ENCODE results near the gene MAVS. TPM values are rescaled to one million over a fixed set of nuclear protein-coding genes. Genes with fewer than 3 reads are reported as not detected.
A peak's percentile ranks its signal among the peaks of the same experiment; 100 is the strongest.

Gene MAVS
- polyA plus RNA-seq, 1 of the 3 experiments (the other 2 are of a cell fraction): 9.1 TPM

- Histone ChIP-seq H4K20me1 (ENCODE audit: insufficient read depth) (no peaks in the 10 kb centered on the region), H3K4me2 (no peak overlapping the region), H3K27ac (ENCODE audit: low read depth in 2 of 2, low read length in 1 of 2) (peak overlapping the region in 1 of 2 experiments; percentile 65; a peak in 2 of 4 replicates), H3K27me3 (ENCODE audit: insufficient read depth) (no peaks in the 10 kb centered on the region), H3K79me2 (ENCODE audit: insufficient read depth) (peaks cover 49% of the 10 kb centered on the region), H2AFZ (ENCODE audit: low read depth) (no peak overlapping the region), H3K9me3 (no peaks in the 10 kb centered on the region), H3K9me2 (no peaks in the 10 kb centered on the region), H3F3A (replicated peaks; ENCODE audit: insufficient read depth) (peaks cover 8% of the 10 kb centered on the region), H3K9ac (no peak overlapping the region), H3K36me3 (replicated peaks in 1 of 2; ENCODE audit: control insufficient read depth in 1 of 2, insufficient read depth in 2 of 2, low read length in 1 of 2) (peaks cover 26 to 48% of the 10 kb centered on the region in 2 experiments), H3K4me1 (ENCODE audit: control insufficient read depth in 1 of 2, insufficient read depth in 2 of 2, low read depth in 1 of 2, low read length in 1 of 2) (peaks cover 17 to 41% of the 10 kb centered on the region in 2 experiments; a peak in 3 of 4 replicates), H3K4me3 (ENCODE audit: low read depth in 2 of 2, low read length in 1 of 2) (no peak overlapping the region)
- WGBS (ENCODE audit: low lambda C conversion rate): 98% methylated on average over 17 of the region's 18 CpGs
- TF ChIP-seq TEAD4 (IDR thresholded peaks at IDR 0.05; ENCODE audit: borderline replicate concordance, insufficient read depth) (no peak), NFIC (IDR thresholded peaks at IDR 0.05; ENCODE audit: borderline replicate concordance) (no peak), RAD21 (IDR thresholded peaks at IDR 0.05; ENCODE audit: low read length) (no peak), SIN3A (IDR thresholded peaks at IDR 0.05; ENCODE audit: borderline replicate concordance, low read depth, low read length) (no peak), REST (IDR thresholded peaks at IDR 0.05; ENCODE audit: low read depth, low read length) (no peak), USF2 (IDR thresholded peaks at IDR 0.05; ENCODE audit: borderline replicate concordance, low read depth, low read length) (no peak), YY1 (IDR thresholded peaks at IDR 0.05; ENCODE audit: low read depth) (no peak), MXI1 (IDR thresholded peaks at IDR 0.05; ENCODE audit: low read depth, low read length) (no peak), EZH2phosphoT487 (IDR thresholded peaks at IDR 0.05; ENCODE audit: borderline replicate concordance, low read depth) (no peak), CHD2 (IDR thresholded peaks at IDR 0.05; ENCODE audit: low read length, partially characterized antibody) (no peak), EP300 (IDR thresholded peaks at IDR 0.05; ENCODE audit: borderline replicate concordance in 1 of 2, low read depth in 1 of 2, low read length in 1 of 2) (no peak), SMC3 (IDR thresholded peaks at IDR 0.05; ENCODE audit: low read depth, low read length) (no peak), ELF1 (IDR thresholded peaks at IDR 0.05) (no peak), RFX5 (IDR thresholded peaks at IDR 0.05; ENCODE audit: low read length) (no peak)
- DNase-seq: no peak
- ChIA-PET POLR2A (interaction anchor here (0.5 to 1.1 kb wide), 2 partner anchors 10 to 145 kb away, joined by 3 read pairs; no protein-coding TSS in a partner anchor), CTCF (interaction anchor here (1.1 to 3.0 kb wide), 4 partner anchors 8 to 124 kb away, joined by 3 to 23 read pairs (median 4); partner anchors contain the start of genes AP5S1 and SPEF1)
Observed at GRCh38 chr20:3800256-3800877, 46.3 kb upstream of the MAVS start.

All from SK-N-SH (cell line).